Skeletal muscle satellite cell (primary cell): Measurements from ENCODE around the gene CELSR1.

Experiments used
- H3K27me3 ChIP-seq: 2 replicates; pipeline ENCODE4 v1.7.0; 2013; ENCODE audit warnings: low read length; ENCODE audit not compliant: control insufficient read depth, insufficient read depth
- H3K36me3 ChIP-seq: 2 replicates; pipeline ENCODE4 v1.7.0; 2013; ENCODE audit warnings: mild to moderate bottlenecking, control low read depth, low read length; ENCODE audit not compliant: insufficient read depth
- H3K4me1 ChIP-seq: 2 replicates; pipeline ENCODE4 v1.7.0; 2013; ENCODE audit warnings: low read length; ENCODE audit not compliant: control insufficient read depth, insufficient read depth
- H3K4me2 ChIP-seq: 2 replicates; pipeline ENCODE4 v1.7.0; 2013; ENCODE audit warnings: mild to moderate bottlenecking, low read length
- H3K4me3 ChIP-seq: 2 replicates; pipeline ENCODE4 v1.7.0; 2013; ENCODE audit warnings: low read length
- H3K9ac ChIP-seq: 2 replicates; pipeline ENCODE4 v1.7.0; 2013; ENCODE audit warnings: mild to moderate bottlenecking, low read depth, low read length, moderate library complexity
- H3K9me3 ChIP-seq: replicated peaks from 2 replicates; pipeline ENCODE4 v1.7.0; 2013; ENCODE audit warnings: mild to moderate bottlenecking, control low read depth, low read length

The CELSR1 gene

DNA sequence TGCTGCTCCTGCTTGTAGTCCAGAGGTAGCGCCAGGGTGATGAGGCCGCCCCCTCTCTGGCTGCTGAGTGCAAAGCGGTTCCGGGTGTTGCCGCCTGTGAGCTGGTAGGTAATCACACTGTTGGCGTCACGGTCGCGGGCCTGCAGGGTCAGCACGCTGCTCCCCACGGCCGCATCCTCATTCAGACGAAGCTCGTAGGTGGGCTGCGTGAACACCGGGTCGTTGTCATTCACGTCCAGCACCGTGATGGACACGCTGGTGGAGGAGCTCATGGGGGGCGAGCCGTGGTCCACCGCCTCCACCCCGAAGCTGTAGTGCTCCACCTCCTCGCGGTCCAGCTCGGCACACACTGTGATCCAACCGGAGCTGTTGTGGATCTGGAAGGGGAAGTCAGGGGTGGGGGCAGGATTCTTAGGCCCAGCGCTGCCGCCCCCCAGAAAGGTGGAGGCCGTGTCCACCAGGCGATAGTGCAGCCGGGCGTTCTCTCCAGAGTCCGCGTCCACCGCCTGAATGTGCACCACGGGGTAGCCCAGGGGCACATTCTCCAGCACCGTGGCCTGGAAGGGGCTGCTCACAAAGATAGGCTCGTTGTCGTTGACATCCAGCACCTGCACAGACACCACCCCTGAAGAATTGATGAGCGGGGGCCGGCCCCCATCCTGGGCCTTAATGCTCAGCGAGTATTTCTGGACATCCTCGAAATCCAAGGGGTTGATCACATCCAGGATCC, 2.4 kb downstream of the CELSR1 start:
- H3K9me3 ChIP-seq = no peaks in the 10 kb centered on the region
- H3K4me3 ChIP-seq = no peak overlapping the region
- H3K27me3 ChIP-seq = peaks cover 43% of the 10 kb centered on the region
- no peak overlapping the region for H3K4me2 ChIP-seq
- H3K36me3 ChIP-seq = no peaks in the 10 kb centered on the region
- H3K4me1 ChIP-seq = peaks cover 9% of the 10 kb centered on the region
- no peak overlapping the region for H3K9ac ChIP-seq

DNA sequence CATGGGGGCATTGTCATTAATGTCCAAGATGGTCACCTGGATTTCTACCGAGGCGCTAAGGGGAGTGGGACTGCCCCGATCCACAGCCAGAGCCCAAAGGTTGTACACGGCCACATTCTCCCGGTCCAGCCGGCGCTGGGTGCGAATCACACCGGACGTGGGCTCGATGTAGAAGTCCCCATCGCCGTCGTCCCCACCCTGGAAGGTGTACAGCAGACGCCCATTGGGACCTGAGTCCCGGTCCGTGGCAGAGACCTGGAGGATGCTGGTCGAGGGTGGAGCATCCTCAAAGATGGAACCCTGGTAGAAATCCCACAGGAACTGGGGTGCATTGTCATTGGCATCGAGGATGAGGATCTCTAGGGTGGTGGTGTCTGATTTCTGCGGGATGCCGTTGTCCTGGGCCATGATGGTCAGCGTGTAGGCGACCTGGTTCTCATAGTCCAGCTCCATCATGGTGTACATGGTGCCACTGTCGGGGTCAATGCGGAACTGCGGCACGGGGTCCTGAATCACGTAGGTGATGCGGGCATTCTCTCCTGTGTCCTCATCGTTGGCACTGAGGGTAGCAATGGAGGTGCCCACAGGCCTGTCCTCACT, 3.1 kb downstream of the CELSR1 start:
- Histone ChIP-seq H3K4me2 (no peak overlapping the region), H3K4me3 (no peak overlapping the region), H3K9me3 (no peaks in the 10 kb centered on the region), H3K9ac (no peak overlapping the region), H3K4me1 (peaks cover 9% of the 10 kb centered on the region), H3K27me3 (peaks cover 39% of the 10 kb centered on the region), H3K36me3 (no peaks in the 10 kb centered on the region)

DNA sequence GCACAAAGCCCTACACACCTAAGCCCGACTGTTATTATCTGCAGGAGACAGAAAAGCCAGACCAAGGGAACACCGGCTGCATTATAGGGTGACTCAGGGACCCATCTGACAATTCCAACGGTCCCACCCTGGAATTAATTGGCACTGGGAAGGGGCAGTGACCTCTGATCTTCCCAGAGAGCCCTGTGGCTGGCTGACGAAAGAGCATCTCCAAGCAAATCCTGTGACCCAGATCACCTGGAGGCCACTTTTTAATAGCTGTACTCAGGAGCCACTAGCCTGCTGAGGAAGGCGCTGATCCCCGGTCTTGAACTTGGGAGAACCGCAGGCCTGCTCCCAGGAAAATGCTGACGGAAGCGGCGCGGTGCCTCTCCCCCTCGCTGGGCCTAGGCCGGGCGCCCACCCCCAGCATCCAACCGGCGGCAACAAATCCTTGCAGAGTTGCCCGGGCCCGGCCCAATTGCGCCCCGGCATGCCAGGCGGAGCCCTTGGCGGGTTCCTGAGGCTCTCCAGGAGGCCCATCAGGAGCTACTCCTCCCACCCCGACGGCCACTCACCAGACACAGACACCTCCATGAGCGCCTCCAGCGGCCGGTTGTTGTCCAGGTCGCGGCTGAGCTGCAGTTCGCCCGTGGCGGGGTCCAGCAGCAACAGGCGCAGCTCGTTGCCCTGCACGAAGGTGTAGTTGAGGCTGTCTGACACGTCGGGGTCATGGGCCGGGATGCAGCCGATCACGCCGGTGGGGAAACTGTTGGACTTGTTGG, 4.2 kb downstream of the CELSR1 start:
- H3K9ac ChIP-seq = no peak overlapping the region
- H3K27me3 ChIP-seq = peaks cover 31% of the 10 kb centered on the region
- no peak overlapping the region for H3K4me3 ChIP-seq
- no peak overlapping the region for H3K4me2 ChIP-seq
- H3K4me1 ChIP-seq = peaks cover 1% of the 10 kb centered on the region
- no peaks in the 10 kb centered on the region for H3K36me3 ChIP-seq
- no peaks in the 10 kb centered on the region for H3K9me3 ChIP-seq

DNA sequence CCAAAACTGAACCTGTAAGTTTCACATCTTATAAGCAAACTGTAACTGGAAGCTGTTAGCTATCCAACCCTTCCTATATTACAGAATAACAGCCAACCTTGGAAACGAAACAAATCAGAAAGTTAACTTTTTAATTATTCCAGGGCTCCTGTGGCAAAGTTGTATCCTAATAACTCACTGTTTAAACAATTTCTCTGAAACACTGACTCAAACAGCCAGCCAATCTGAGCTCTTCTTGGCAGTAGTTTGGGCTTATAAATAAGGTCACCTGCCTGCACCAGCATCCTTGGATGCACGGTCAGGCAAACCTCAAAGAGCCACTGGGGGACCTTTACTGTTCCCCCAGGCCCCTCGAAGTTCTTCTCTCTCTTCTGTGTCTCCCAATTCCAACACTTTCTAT, 5.0 kb downstream of the CELSR1 start:
- no peak overlapping the region for H3K9ac ChIP-seq
- H3K4me1 ChIP-seq = no peaks in the 10 kb centered on the region
- H3K36me3 ChIP-seq = no peaks in the 10 kb centered on the region
- H3K4me3 ChIP-seq = no peak overlapping the region
- H3K9me3 ChIP-seq = no peaks in the 10 kb centered on the region
- peaks cover 25% of the 10 kb centered on the region for H3K27me3 ChIP-seq
- no peak overlapping the region for H3K4me2 ChIP-seq

DNA sequence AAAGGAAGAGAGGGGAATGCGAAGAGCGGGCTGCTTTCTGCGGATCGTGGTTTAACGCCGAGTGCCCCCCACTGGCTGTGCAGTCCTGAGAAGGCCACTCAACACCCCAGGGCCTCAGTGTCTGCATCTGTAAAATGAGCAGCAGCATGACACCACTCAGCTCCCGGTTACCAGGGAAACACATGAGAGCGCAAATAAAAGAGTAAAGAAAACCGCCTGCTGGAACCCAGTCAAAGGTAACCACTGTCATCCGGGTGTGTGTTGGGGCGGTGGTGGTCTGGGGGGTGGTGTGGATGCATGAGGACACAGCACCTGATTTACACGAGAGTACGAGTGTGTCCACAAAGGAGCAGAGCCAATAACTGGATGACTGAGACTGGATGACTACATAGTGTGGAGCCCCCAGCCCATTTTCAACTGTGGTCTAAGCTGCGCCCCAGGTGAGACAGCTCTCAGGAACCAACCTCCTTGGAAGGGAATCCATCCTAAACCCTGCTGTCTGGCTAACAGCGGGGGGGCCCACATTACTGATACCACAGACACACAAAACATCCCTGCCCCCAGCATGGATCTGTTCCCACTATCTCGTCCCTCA, 5.7 kb downstream of the CELSR1 start:
- H3K9ac ChIP-seq = no peak overlapping the region
- H3K27me3 ChIP-seq = peaks cover 30% of the 10 kb centered on the region
- H3K4me2 ChIP-seq = no peak overlapping the region
- H3K36me3 ChIP-seq = no peaks in the 10 kb centered on the region
- H3K9me3 ChIP-seq = no peaks in the 10 kb centered on the region
- H3K4me1 ChIP-seq = no peaks in the 10 kb centered on the region
- H3K4me3 ChIP-seq = no peak overlapping the region

DNA sequence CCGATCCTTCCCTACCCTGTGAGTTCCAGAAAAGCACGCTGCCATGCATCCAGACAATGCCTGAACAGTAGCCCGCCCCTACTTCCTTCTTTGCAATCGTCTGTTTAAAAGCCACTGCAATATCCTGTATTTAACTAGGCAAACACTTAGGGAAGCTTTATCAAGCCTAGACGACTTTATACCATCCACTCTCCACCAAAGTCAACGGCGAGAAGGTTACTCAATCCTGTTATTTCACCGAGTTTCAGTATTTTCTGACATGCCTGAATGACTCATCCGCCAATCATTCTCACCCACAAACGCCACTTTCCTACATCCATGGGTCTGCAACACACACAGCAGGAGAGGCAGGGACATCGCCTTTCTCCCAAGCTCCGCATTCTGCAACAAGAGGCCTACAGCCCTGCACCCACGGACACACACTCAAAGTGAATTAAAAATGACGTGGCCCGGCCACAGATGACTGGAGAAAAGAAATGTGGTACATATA, 9.3 kb downstream of the CELSR1 start:
- H3K36me3 ChIP-seq = no peaks in the 10 kb centered on the region
- H3K4me3 ChIP-seq = no peak overlapping the region
- no peaks in the 10 kb centered on the region for H3K4me1 ChIP-seq
- H3K27me3 ChIP-seq = peaks cover 34% of the 10 kb centered on the region
- no peak overlapping the region for H3K9ac ChIP-seq
- no peak overlapping the region for H3K4me2 ChIP-seq
- H3K9me3 ChIP-seq = no peaks in the 10 kb centered on the region

DNA sequence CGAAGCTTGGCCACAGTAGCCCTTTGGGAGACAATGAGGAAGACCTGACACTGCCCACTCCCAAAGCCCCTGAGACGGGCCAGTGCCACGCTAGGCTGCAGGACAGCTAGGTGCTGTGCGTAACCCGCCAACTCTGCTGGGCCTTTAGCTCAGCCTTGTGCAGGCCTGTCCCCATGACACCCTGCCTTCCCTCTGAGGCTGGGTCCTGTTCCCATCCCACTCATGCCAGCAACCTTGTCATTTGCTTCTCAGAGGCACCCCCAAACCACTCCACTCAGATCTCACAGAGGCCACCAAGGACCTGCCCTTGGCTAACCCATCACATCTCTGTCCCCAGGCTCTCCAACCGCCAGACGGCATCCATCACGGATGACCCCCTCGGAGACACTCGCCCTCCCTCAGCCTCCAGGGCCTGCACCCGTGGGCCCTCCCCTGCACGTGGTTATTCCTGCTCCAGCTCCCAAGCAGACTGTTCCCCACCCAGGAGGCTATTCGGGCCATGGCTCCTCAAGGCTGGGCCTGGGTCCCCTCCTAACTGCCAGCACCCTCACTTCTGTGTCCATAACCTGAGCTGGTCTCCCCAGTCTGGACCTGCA, 11.1 kb downstream of the CELSR1 start:
- Histone ChIP-seq H3K36me3 (no peaks in the 10 kb centered on the region), H3K9ac (no peak overlapping the region), H3K27me3 (peaks cover 43% of the 10 kb centered on the region), H3K4me1 (no peaks in the 10 kb centered on the region), H3K9me3 (no peaks in the 10 kb centered on the region), H3K4me3 (no peak overlapping the region), H3K4me2 (no peak overlapping the region)

DNA sequence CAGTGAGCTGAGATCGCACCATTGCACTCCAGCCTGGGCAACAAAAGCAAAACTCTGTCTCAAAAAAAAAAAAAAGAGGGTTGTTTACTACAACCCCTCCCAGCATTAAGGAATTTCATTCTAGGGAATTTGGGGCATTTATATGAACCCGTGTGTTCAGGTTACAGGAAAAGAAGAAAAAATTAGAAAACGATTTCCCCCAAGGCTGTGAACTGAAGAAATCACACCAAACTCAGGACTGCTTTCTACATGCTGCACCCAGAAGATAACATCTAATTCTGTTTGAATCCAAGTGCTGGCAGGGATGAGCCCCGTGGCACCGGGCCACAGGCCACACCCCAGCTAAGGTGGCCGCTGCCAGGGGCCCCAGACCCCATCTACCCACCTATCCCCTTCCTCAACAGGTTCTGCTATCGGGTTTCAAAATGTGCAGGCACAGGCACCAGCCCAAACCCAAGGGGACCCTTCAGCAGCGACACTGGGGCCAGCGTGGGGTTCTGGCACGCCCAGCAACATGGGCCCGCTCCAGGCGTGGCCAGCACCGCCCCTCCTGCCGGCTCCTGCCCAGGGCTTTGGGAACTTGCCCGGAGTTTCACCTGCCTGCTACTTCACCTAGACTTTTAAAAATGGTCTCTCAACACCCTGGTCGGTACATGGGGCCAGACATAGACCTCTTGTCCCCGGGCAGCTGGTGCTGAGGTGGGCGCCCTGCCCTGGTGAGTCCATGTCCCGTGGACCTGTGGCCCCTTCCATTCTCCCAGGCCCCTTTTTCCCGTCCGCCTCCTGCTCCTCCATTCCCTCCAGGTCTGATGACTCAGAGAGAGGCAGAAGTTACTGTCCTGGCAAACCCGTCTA, 11.8 kb downstream of the CELSR1 start:
- Histone ChIP-seq H3K4me1 (no peaks in the 10 kb centered on the region), H3K4me3 (no peak overlapping the region), H3K27me3 (peaks cover 47% of the 10 kb centered on the region), H3K4me2 (no peak overlapping the region), H3K36me3 (no peaks in the 10 kb centered on the region), H3K9me3 (no peaks in the 10 kb centered on the region), H3K9ac (no peak overlapping the region)

GRCh38 chr22:46524203-46524740, 13.1 kb downstream of the CELSR1 start:
- Histone ChIP-seq H3K9me3 (no peaks in the 10 kb centered on the region), H3K4me3 (no peak overlapping the region), H3K4me2 (no peak overlapping the region), H3K4me1 (no peaks in the 10 kb centered on the region), H3K36me3 (no peaks in the 10 kb centered on the region), H3K27me3 (peaks cover 47% of the 10 kb centered on the region), H3K9ac (no peak overlapping the region)

- peaks cover 54% of the 10 kb centered on the region for H3K27me3 ChIP-seq
- H3K9me3 ChIP-seq = no peaks in the 10 kb centered on the region
- H3K4me2 ChIP-seq = no peak overlapping the region
- H3K4me1 ChIP-seq = no peaks in the 10 kb centered on the region
- no peak overlapping the region for H3K4me3 ChIP-seq
- no peak overlapping the region for H3K9ac ChIP-seq
- no peaks in the 10 kb centered on the region for H3K36me3 ChIP-seq
Measured at GRCh38 chr22:46522797-46523196, 14.6 kb downstream of the CELSR1 start.
